ENCODE measurements around the gene RPIA. TPM values are rescaled to one million over a fixed set of nuclear protein-coding genes. Genes with fewer than 3 reads are reported as not detected.
"Not testable (repeated sequence)": the region's sequence is repeated elsewhere in the genome, so short reads cannot be mapped to it uniquely, and the experiment has no call there.

RPIA gene
- total and polyA plus RNA-seq, 2 donors: 25.4 to 53.9 TPM

DNA sequence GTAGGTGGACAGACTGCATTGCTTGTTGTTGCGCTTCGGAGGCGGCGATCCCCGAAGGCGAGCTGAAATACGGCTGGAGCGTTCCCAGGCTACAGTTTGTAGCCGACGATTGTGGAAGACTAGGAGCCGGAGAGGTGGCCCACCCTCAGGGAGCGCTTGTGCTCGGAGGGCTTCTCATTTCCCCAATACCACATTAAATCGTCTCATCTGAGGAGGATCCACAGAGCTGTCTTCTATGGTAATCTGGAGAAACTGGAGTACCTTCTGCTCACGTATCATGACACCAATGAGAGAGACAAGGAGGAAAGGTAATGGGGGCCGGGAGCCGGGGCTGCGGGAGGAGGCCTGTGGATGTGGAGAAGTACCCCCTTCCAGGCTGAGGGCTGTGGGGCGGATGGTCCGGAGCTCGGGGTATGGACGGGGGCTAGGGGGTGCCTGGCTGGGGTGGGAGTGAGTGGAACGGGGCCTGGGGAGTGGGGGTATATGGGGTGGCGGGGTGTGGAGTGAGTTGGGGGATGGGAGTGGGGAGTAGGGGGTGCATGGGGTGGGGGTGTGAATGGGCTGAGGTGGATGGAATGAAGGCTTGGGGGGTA, 74.5 kb downstream of the RPIA start:
- DNase-seq (ENCODE audit: low read depth in 6 of 9, low spot score in 9 of 9); H3K36me3 ChIP-seq (ENCODE audit: control insufficient read depth in 2 of 2, insufficient read depth in 2 of 2, low read length in 1 of 2): not testable (repeated sequence)
- H3K27ac ChIP-seq (ENCODE audit: low read depth in 1 of 2, low read length in 1 of 2): peak overlapping the region; percentile 90 to 93
- WGBS: 38% methylated on average over 24 of the region's 24 CpGs
- H3K27me3 ChIP-seq (ENCODE audit: control insufficient read depth in 2 of 2, insufficient read depth in 1 of 2, low read length in 1 of 2): peaks cover 0 to 14% of the 10 kb centered on the region in 2 donors
- H3K9me3 ChIP-seq (ENCODE audit: control insufficient read depth in 2 of 2, insufficient read depth in 1 of 2, low read length in 1 of 2): peaks cover 0 to 14% of the 10 kb centered on the region in 2 donors
- H3K4me1 ChIP-seq (ENCODE audit: control insufficient read depth in 2 of 2, insufficient read depth in 2 of 2, low read length in 2 of 2): peaks cover 10% of the 10 kb centered on the region in 2 donors
- peak overlapping the region; percentile 57 to 71 for H3K4me3 ChIP-seq (ENCODE audit: low read length in 2 of 2)

DNA sequence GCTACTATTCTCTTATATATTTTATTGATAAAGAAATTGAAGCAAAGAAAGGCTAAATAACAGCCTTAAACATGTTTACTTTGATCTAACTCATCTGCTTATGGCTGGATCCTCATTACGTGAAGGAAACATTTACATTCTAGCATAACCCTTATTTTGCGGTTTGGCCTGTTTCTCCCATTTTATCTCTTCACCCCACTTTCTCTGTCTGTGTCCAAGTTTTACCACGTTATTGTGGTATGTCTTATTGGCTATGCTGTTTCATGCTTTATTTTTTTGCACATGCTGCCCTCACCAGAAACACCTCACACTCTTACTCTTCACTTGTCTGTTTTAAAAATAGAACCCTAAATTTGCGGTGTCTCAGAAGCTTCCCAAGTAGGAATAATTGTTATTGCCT, 78.5 kb downstream of the RPIA start:
- no peak overlapping the region for H3K27ac ChIP-seq (ENCODE audit: low read depth in 1 of 2, low read length in 1 of 2)
- H3K9me3 ChIP-seq (ENCODE audit: control insufficient read depth in 2 of 2, insufficient read depth in 1 of 2, low read length in 1 of 2): peaks cover 0 to 4% of the 10 kb centered on the region in 2 donors
- DNase-seq (ENCODE audit: low read depth in 6 of 9, low spot score in 9 of 9): no peak
- no peaks in the 10 kb centered on the region for H3K36me3 ChIP-seq (ENCODE audit: control insufficient read depth in 2 of 2, insufficient read depth in 2 of 2, low read length in 1 of 2)
- peaks cover 3 to 5% of the 10 kb centered on the region in 2 donors for H3K4me1 ChIP-seq (ENCODE audit: control insufficient read depth in 2 of 2, insufficient read depth in 2 of 2, low read length in 2 of 2)
- H3K4me3 ChIP-seq (ENCODE audit: low read length in 2 of 2): no peak overlapping the region
- peaks cover 0 to 4% of the 10 kb centered on the region in 2 donors for H3K27me3 ChIP-seq (ENCODE audit: control insufficient read depth in 2 of 2, insufficient read depth in 1 of 2, low read length in 1 of 2)
- 78% methylated on average over 4 of the region's 4 CpGs for WGBS

DNA sequence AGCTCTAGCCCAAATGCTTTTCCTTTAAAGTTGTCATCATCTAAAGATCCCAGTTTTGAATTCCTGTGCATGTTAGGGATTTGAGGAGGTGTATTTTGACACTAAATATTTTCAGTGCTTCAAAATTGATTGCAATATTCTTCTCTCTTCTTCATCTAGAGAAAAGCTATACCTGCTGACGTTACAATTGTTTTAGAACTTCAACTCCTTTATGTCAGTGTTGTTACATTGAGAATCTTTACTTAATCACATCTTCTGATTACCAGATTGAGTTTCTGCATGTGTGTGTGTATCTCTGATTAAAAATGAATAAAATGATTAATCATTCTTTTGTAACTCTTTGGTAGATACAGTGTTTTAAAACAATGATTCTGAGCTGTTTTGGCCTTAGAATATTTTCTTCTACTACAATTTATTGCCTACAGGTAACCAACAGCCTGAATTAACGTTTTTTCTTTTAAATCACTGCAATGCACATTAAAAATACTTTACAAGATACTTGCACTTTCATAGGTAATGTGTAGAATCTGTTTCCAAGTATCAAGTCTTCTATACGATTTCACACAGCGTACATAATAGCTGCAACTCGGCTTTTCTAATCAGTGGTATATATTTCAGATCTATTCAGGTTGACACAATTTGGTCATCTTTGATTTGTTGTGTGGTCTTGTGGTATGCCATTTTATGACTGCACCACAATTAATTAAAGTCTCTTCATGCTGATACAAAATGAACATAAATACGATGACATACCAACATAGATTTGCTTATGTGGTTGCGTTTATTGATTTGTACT, 82.0 kb downstream of the RPIA start:
- H3K27ac ChIP-seq (ENCODE audit: low read depth in 1 of 2, low read length in 1 of 2); H3K9me3 ChIP-seq (ENCODE audit: control insufficient read depth in 2 of 2, insufficient read depth in 1 of 2, low read length in 1 of 2); H3K4me1 ChIP-seq (ENCODE audit: control insufficient read depth in 2 of 2, insufficient read depth in 2 of 2, low read length in 2 of 2); DNase-seq (ENCODE audit: low read depth in 6 of 9, low spot score in 9 of 9); H3K27me3 ChIP-seq (ENCODE audit: control insufficient read depth in 2 of 2, insufficient read depth in 1 of 2, low read length in 1 of 2); H3K4me3 ChIP-seq (ENCODE audit: low read length in 2 of 2); H3K36me3 ChIP-seq (ENCODE audit: control insufficient read depth in 2 of 2, insufficient read depth in 2 of 2, low read length in 1 of 2): not testable (repeated sequence)
- 67% methylated on average over 7 of the region's 7 CpGs for WGBS

DNA sequence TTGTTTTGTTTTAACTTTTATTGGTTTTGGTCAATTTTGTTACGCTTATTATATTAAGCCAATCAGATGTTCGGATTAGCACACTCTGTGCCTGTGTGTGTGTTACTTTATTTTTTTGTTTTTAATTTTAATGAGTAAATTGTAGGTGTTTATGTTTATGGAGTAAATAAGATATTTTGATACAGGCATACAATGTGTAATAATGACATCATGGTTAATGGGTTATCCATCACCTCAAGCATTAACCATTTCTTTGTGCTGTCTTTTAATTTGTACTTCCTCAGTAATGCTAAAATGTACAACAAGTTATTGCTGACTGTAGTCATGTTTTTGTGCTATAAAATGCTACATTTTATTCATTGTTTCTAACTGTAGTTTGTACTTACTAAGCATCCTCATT, 97.7 kb downstream of the RPIA start:
- 97% methylated on average over 2 of the region's 2 CpGs for WGBS
- H3K27me3 ChIP-seq (ENCODE audit: control insufficient read depth in 2 of 2, insufficient read depth in 1 of 2, low read length in 1 of 2); H3K4me1 ChIP-seq (ENCODE audit: control insufficient read depth in 2 of 2, insufficient read depth in 2 of 2, low read length in 2 of 2); H3K9me3 ChIP-seq (ENCODE audit: control insufficient read depth in 2 of 2, insufficient read depth in 1 of 2, low read length in 1 of 2); H3K4me3 ChIP-seq (ENCODE audit: low read length in 2 of 2); DNase-seq (ENCODE audit: low read depth in 6 of 9, low spot score in 9 of 9); H3K27ac ChIP-seq (ENCODE audit: low read depth in 1 of 2, low read length in 1 of 2): not testable (repeated sequence)
- H3K36me3 ChIP-seq (ENCODE audit: control insufficient read depth in 2 of 2, insufficient read depth in 2 of 2, low read length in 1 of 2): peaks cover 0 to 11% of the 10 kb centered on the region in 2 donors

DNA sequence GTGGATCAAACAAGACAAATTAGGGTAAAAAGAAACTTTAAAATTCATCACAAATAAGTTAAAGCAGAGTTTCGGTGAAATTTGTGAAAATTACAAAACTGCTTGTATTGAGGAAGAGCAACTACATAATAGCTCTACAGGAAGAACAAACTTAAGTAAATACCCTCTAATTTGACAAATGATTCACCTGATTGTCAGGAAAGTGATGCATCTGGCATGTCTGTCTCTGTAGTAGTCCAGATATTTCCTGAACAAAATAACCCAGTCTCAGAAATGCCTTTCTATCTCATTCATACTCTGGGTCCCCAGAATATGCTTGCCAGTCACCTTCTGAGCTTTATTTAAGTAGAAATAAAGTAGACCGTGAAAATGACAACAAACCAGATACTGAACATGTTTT, 104.5 kb downstream of the RPIA start:
- WGBS: 94% methylated on average over 2 of the region's 2 CpGs
- H3K27me3 ChIP-seq (ENCODE audit: control insufficient read depth in 2 of 2, insufficient read depth in 1 of 2, low read length in 1 of 2); H3K4me1 ChIP-seq (ENCODE audit: control insufficient read depth in 2 of 2, insufficient read depth in 2 of 2, low read length in 2 of 2); H3K4me3 ChIP-seq (ENCODE audit: low read length in 2 of 2); DNase-seq (ENCODE audit: low read depth in 6 of 9, low spot score in 9 of 9); H3K9me3 ChIP-seq (ENCODE audit: control insufficient read depth in 2 of 2, insufficient read depth in 1 of 2, low read length in 1 of 2); H3K27ac ChIP-seq (ENCODE audit: low read depth in 1 of 2, low read length in 1 of 2): not testable (repeated sequence)
- H3K36me3 ChIP-seq (ENCODE audit: control insufficient read depth in 2 of 2, insufficient read depth in 2 of 2, low read length in 1 of 2): peaks cover 3 to 11% of the 10 kb centered on the region in 2 donors

DNA sequence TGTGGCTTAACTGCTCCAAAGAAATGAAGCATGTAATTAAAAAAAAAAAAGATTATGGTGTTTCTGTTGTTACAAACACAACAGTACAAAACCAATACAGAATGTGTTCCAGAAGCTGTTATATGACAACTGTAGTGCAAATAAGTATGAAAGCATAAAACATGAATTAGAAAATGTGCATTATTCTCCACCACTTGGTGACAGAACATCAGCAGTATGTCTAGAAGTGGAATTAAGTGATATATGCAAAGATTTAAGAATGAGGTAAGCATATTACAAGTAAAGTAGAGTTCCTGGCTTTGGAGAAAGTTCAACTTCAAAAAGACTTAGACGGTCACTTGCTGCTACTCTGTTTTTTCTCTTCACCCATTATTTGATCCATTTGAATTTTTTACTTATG, 105.0 kb downstream of the RPIA start:
- not testable (repeated sequence) for H3K4me1 ChIP-seq (ENCODE audit: control insufficient read depth in 2 of 2, insufficient read depth in 2 of 2, low read length in 2 of 2); H3K27me3 ChIP-seq (ENCODE audit: control insufficient read depth in 2 of 2, insufficient read depth in 1 of 2, low read length in 1 of 2); H3K9me3 ChIP-seq (ENCODE audit: control insufficient read depth in 2 of 2, insufficient read depth in 1 of 2, low read length in 1 of 2); H3K27ac ChIP-seq (ENCODE audit: low read depth in 1 of 2, low read length in 1 of 2); H3K4me3 ChIP-seq (ENCODE audit: low read length in 2 of 2); DNase-seq (ENCODE audit: low read depth in 6 of 9, low spot score in 9 of 9)
- 95% methylated on average over 1 of the region's 1 CpG for WGBS
- H3K36me3 ChIP-seq (ENCODE audit: control insufficient read depth in 2 of 2, insufficient read depth in 2 of 2, low read length in 1 of 2): peaks cover 3 to 11% of the 10 kb centered on the region in 2 donors

DNA sequence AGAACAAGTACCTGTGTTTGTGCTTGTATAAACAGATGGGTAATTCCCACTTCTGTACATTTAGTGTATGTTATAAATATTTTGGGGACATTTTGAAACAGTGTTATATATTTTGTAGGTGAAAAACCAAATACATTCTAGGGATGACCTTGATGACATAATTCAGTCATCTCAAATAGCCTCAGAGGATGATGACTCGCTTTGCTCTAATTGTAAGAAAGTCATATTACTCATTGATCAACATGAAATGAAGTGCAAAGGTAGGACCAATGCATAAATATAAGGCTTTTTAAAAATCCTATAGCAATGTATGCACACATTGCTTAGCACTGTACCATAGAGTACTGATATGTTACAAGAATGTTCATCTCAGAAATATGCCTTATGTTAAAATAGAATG, 105.7 kb downstream of the RPIA start:
- WGBS: 96% methylated on average over 1 of the region's 1 CpG
- not testable (repeated sequence) for H3K36me3 ChIP-seq (ENCODE audit: control insufficient read depth in 2 of 2, insufficient read depth in 2 of 2, low read length in 1 of 2); H3K4me1 ChIP-seq (ENCODE audit: control insufficient read depth in 2 of 2, insufficient read depth in 2 of 2, low read length in 2 of 2); DNase-seq (ENCODE audit: low read depth in 6 of 9, low spot score in 9 of 9); H3K4me3 ChIP-seq (ENCODE audit: low read length in 2 of 2); H3K27me3 ChIP-seq (ENCODE audit: control insufficient read depth in 2 of 2, insufficient read depth in 1 of 2, low read length in 1 of 2); H3K27ac ChIP-seq (ENCODE audit: low read depth in 1 of 2, low read length in 1 of 2); H3K9me3 ChIP-seq (ENCODE audit: control insufficient read depth in 2 of 2, insufficient read depth in 1 of 2, low read length in 1 of 2)

Other genes with a start within 250 kb of the RPIA start
- 0.05 TPM for gene FOXI3, start 239.0 kb upstream of the RPIA start, total RNA-seq
- 0.14 TPM for gene FOXI3, start 239.0 kb upstream of the RPIA start, polyA plus RNA-seq
- gene EIF2AK3, start 64.2 kb upstream of the RPIA start, total RNA-seq: 13.3 TPM
- gene EIF2AK3, start 64.2 kb upstream of the RPIA start, polyA plus RNA-seq: 9.6 TPM

Measured in thymus (tissue), 11 donors.